H9 (cell line): ENCODE data around the gene ZNHIT3. TPM values are rescaled to one million over a fixed set of nuclear protein-coding genes. Genes with fewer than 3 reads are reported as not detected.

ENCODE experiments used
- DNase-seq: peaks from one replicate; pipeline ENCODE4 v3.0.0-alpha.2; 2017
- H2AFZ ChIP-seq: one replicate; pipeline ENCODE4 v1.6.1; 2013; ENCODE audit warnings: mild to moderate bottlenecking, low read length, control low read depth, moderate library complexity
- H2AK5ac ChIP-seq: 2 replicates; pipeline ENCODE4 v1.6.1; 2013; ENCODE audit warnings: low read length, control low read depth, mixed read lengths; ENCODE audit not compliant: insufficient read length
- H2BK120ac ChIP-seq: one replicate; pipeline ENCODE4 v1.6.1; 2013; ENCODE audit warnings: low read depth, mild to moderate bottlenecking, low read length, control low read depth, inconsistent platforms; ENCODE audit not compliant: poor library complexity, severe bottlenecking
- H2BK12ac ChIP-seq: 2 replicates; pipeline ENCODE4 v1.6.1; 2013; ENCODE audit warnings: low read length, control low read depth, mixed read lengths, low read depth; ENCODE audit not compliant: insufficient read length
- H2BK15ac ChIP-seq: 2 replicates; pipeline ENCODE4 v1.6.1; 2013; ENCODE audit warnings: low read depth, low read length, control low read depth
- H2BK20ac ChIP-seq: one replicate; pipeline ENCODE4 v1.6.1; 2013; ENCODE audit warnings: low read depth, mild to moderate bottlenecking, low read length, control low read depth, inconsistent platforms; ENCODE audit not compliant: poor library complexity, severe bottlenecking
- H2BK5ac ChIP-seq: 2 replicates; pipeline ENCODE4 v1.6.1; 2013; ENCODE audit warnings: low read length, control low read depth, mixed read lengths; ENCODE audit not compliant: insufficient read length
- H3K14ac ChIP-seq: 2 replicates; pipeline ENCODE4 v1.6.1; 2013; ENCODE audit warnings: low read length, control low read depth; ENCODE audit not compliant: insufficient read depth
- H3K18ac ChIP-seq: 2 replicates; pipeline ENCODE4 v1.6.1; 2013; ENCODE audit warnings: low read depth, mild to moderate bottlenecking, mixed read lengths, low read length, control low read depth; ENCODE audit not compliant: insufficient read length
- H3K23ac ChIP-seq: 2 replicates; pipeline ENCODE4 v1.6.1; 2013; ENCODE audit warnings: low read length, control low read depth, mixed read lengths, low read depth; ENCODE audit not compliant: insufficient read length
- H3K23me2 ChIP-seq: 2 replicates; pipeline ENCODE4 v1.6.1; 2013; ENCODE audit warnings: low read depth, mild to moderate bottlenecking, mixed read lengths, low read length, control low read depth; ENCODE audit not compliant: insufficient read length, poor library complexity, severe bottlenecking
- H3K27ac ChIP-seq: 2 replicates; pipeline ENCODE4 v1.5.1; 2013; ENCODE audit warnings: low read length, control low read depth, mixed read lengths, low read depth; ENCODE audit not compliant: insufficient read length
- H3K27me3 ChIP-seq: 2 replicates; pipeline ENCODE4 v1.6.1; 2013; ENCODE audit warnings: low read length, control low read depth, inconsistent platforms; ENCODE audit not compliant: insufficient read depth
- H3K4ac ChIP-seq: 2 replicates; pipeline ENCODE4 v1.6.1; 2013; ENCODE audit warnings: low read depth, mild to moderate bottlenecking, control low read depth, inconsistent platforms, low read length, moderate library complexity
- H3K4me1 ChIP-seq: 2 replicates; pipeline ENCODE4 v1.6.1; 2013; ENCODE audit warnings: low read length, control low read depth, inconsistent platforms; ENCODE audit not compliant: insufficient read depth
- H3K4me2 ChIP-seq: 2 replicates; pipeline ENCODE4 v1.6.1; 2013; ENCODE audit warnings: low read length, control low read depth, mixed read lengths; ENCODE audit not compliant: insufficient read length, insufficient read depth
- H3K56ac ChIP-seq: 2 replicates; pipeline ENCODE4 v1.6.1; 2013; ENCODE audit warnings: low read depth, mild to moderate bottlenecking, mixed read lengths, low read length, control low read depth; ENCODE audit not compliant: insufficient read length
- H3K79me1 ChIP-seq: 2 replicates; pipeline ENCODE4 v1.6.1; 2013; ENCODE audit warnings: low read depth, mild to moderate bottlenecking, moderate library complexity, low read length, control low read depth, inconsistent platforms; ENCODE audit not compliant: insufficient read depth, poor library complexity, severe bottlenecking
- H3K79me2 ChIP-seq: 2 replicates; pipeline ENCODE4 v1.6.1; 2013; ENCODE audit warnings: low read length, control low read depth, inconsistent platforms; ENCODE audit not compliant: insufficient read depth
- H3K9ac ChIP-seq: 2 replicates; pipeline ENCODE4 v1.6.1; 2013; ENCODE audit warnings: low read length, control low read depth, mixed read lengths; ENCODE audit not compliant: insufficient read length; ENCODE audit errors: extremely low read depth
- H3K9me3 ChIP-seq: one replicate; pipeline ENCODE4 v1.6.1; 2013; ENCODE audit warnings: low read depth, low read length, inconsistent platforms; ENCODE audit not compliant: control insufficient read depth
- H3T11ph ChIP-seq: one replicate; pipeline ENCODE4 v1.6.1; 2013; ENCODE audit warnings: mild to moderate bottlenecking, low read length, control low read depth, inconsistent platforms
- H4K20me1 ChIP-seq: one replicate; pipeline ENCODE4 v1.6.1; 2013; ENCODE audit not compliant: control insufficient read depth, insufficient read length, insufficient read depth
- H4K5ac ChIP-seq: 2 replicates; pipeline ENCODE4 v1.6.1; 2013; ENCODE audit warnings: low read depth, mild to moderate bottlenecking, mixed read lengths, low read length, control low read depth; ENCODE audit not compliant: insufficient read length
- H4K8ac ChIP-seq: replicated peaks from 2 replicates; pipeline ENCODE4 v1.6.1; 2013; ENCODE audit warnings: low read length, control low read depth, mixed read lengths, low read depth; ENCODE audit not compliant: insufficient read length
- H4K91ac ChIP-seq: 2 replicates; pipeline ENCODE4 v1.6.1; 2013; ENCODE audit warnings: low read depth, mild to moderate bottlenecking, moderate library complexity, mixed read lengths, low read length, control low read depth; ENCODE audit not compliant: insufficient read length
- H3K27ac Mint-ChIP-seq, 3 experiments: 2 replicates in 2 of 3; 3 replicates in 1 of 3; pipeline ENCODE4 v1.8.0; 2020 to 2021; ENCODE audit warnings: mixed read lengths in 3 of 3, mild to moderate bottlenecking in 1 of 3, moderate library complexity in 1 of 3
- H3K27me3 Mint-ChIP-seq: 2 replicates; pipeline ENCODE4 v1.8.0; 2021; ENCODE audit warnings: low read depth, mild to moderate bottlenecking, moderate library complexity, mixed read lengths
- H3K36me3 Mint-ChIP-seq, 3 experiments: 2 replicates in 2 of 3; 3 replicates in 1 of 3; pipeline ENCODE4 v1.8.0; 2020 to 2021; ENCODE audit warnings: low read depth in 3 of 3, mixed read lengths in 3 of 3; ENCODE audit not compliant: insufficient read depth in 1 of 3
- H3K4me1 Mint-ChIP-seq, 2 experiments: 2 replicates each; pipeline ENCODE4 v1.8.0; 2020; ENCODE audit warnings: mixed read lengths in 2 of 2
- H3K4me3 Mint-ChIP-seq, 2 experiments: 2 replicates in 1 of 2; 3 replicates in 1 of 2; pipeline ENCODE4 v1.8.0; 2020 to 2021; ENCODE audit warnings: mild to moderate bottlenecking in 2 of 2, mixed read lengths in 2 of 2, moderate library complexity in 1 of 2
- H3K9me3 Mint-ChIP-seq, 2 experiments: 2 replicates in 1 of 2; 3 replicates in 1 of 2; pipeline ENCODE4 v1.8.0; 2020; ENCODE audit warnings: mild to moderate bottlenecking in 2 of 2, mixed read lengths in 2 of 2, moderate library complexity in 1 of 2
- WGBS: extraction: QIAGEN DNeasy Blood & Tissue Kit; methylation state at CpG from one replicate; pipeline ENCODE4 v1.1.7; 2013; ENCODE audit warnings: missing lambda C conversion rate, low lambda C conversion rate, mixed read lengths; ENCODE audit not compliant: insufficient read length; ENCODE audit errors: extremely low coverage; 5-methylcytosine and 5-hydroxymethylcytosine counted together
- total RNA-seq: library from RNA; stranded (reverse); gene quantifications from 2 replicates; pipeline ENCODE4 v1.2.1, GENCODE V29; 2021
- TF ChIP-seq, protein P1 (sequence below): fragments of 200-600 bp; sonication (generic); conservative IDR thresholded peaks from 3 replicates; pipeline ENCODE4 v1.8.0; 2021; ENCODE audit warnings: antibody characterized with exemption, mild to moderate bottlenecking

The ZNHIT3 gene
- total RNA-seq, 1 experiment from 2014 or later: 64.7 TPM

DNA sequence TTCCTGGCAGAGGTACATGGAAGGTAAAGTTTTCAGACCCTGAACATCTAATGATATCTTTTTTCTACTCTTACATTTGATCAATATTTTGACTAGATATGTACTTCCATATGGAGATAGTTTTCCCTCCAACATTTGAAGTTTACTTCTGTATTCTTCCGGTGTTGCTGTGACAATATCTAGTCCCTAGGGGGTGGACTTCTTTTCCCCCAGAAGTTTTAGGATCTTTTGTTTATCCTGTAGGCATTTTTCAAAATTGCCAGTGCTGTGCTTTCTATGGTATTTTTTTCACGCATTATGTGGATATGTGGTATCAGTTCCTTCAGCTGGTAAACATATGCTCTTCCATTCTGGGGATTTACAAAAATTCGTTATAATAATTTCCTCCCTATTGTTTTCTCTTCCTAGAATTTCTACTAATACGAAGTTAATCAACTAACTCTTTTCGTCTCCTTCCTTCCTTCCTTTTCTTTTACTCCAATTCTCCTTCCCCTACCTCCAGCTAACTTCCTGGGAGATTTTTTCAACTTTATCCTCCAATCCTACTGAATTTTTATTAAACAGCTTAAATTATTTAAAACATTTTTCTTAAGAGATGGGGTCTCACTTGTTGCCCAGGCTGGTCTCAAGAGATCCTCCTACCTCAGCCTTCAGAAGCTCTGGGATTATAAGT lies 26.1 kb upstream of the ZNHIT3 start:
- Histone ChIP-seq H3T11ph (no peak overlapping the region), H3K4me2 (no peak overlapping the region), H3K79me1 (no peaks in the 10 kb centered on the region), H2AK5ac (no peak overlapping the region), H3K4ac (no peak overlapping the region), H3K27ac (no peak overlapping the region), H3K14ac (no peak overlapping the region), H4K5ac (no peak overlapping the region), H3K56ac (no peak overlapping the region), H3K23ac (no peak overlapping the region), H2BK120ac (no peak overlapping the region), H2BK20ac (no peak overlapping the region), H3K23me2 (no peaks in the 10 kb centered on the region), H2BK15ac (no peak overlapping the region), H2BK5ac (no peak overlapping the region), H3K79me2 (no peaks in the 10 kb centered on the region), H4K20me1 (no peaks in the 10 kb centered on the region), H2AFZ (no peak overlapping the region), H2BK12ac (no peak overlapping the region), H3K4me1 (no peaks in the 10 kb centered on the region), H3K9me3 (no peaks in the 10 kb centered on the region), H3K27me3 (no peaks in the 10 kb centered on the region; the same call in 1 of the 2 replicates), H3K9ac (no peak overlapping the region), H4K8ac (no peak overlapping the region), H3K18ac (no peak overlapping the region), H4K91ac (no peak overlapping the region)
- H3K4me3 Mint-ChIP-seq: no peak overlapping the region
- TF ChIP-seq, protein P1, sequence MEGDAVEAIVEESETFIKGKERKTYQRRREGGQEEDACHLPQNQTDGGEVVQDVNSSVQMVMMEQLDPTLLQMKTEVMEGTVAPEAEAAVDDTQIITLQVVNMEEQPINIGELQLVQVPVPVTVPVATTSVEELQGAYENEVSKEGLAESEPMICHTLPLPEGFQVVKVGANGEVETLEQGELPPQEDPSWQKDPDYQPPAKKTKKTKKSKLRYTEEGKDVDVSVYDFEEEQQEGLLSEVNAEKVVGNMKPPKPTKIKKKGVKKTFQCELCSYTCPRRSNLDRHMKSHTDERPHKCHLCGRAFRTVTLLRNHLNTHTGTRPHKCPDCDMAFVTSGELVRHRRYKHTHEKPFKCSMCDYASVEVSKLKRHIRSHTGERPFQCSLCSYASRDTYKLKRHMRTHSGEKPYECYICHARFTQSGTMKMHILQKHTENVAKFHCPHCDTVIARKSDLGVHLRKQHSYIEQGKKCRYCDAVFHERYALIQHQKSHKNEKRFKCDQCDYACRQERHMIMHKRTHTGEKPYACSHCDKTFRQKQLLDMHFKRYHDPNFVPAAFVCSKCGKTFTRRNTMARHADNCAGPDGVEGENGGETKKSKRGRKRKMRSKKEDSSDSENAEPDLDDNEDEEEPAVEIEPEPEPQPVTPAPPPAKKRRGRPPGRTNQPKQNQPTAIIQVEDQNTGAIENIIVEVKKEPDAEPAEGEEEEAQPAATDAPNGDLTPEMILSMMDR: peak; percentile 10; the same call in 2 of the 3 replicates
- H3K4me1 Mint-ChIP-seq: peaks cover 6 to 8% of the 10 kb centered on the region in 2 experiments; a peak in 3 of 4 replicates
- no peaks in the 10 kb centered on the region for H3K36me3 Mint-ChIP-seq
- WGBS: 100% methylated on average over 2 of the region's 5 CpGs
- no peak for DNase-seq
- peaks cover 39% of the 10 kb centered on the region for H3K27me3 Mint-ChIP-seq
- no peak overlapping the region for H3K27ac Mint-ChIP-seq
- no peaks in the 10 kb centered on the region; a peak in 1 of 5 replicates for H3K9me3 Mint-ChIP-seq
